HEK293 (cell line): ENCODE data around the gene TM9SF3.

Source experiments
- CTCF ChIA-PET: fragments of 350-600 bp; formaldehyde crosslinking; extraction: SDS; loops from one replicate; lab custom pipeline; 2021; ENCODE audit warnings: antibody characterized with exemption; lab: Yijun Ruan, JAX
- POLR2A ChIA-PET: fragments of 300-600 bp; formaldehyde crosslinking; extraction: SDS; loops from one replicate; lab custom pipeline; 2020; ENCODE audit warnings: antibody characterized with exemption, inconsistent platforms; lab: Yijun Ruan, JAX
- H3K27ac ChIP-seq: fragments of 200-500 bp; sonication (Bioruptor generic); 2 replicates; pipeline ENCODE4 v1.5.1; 2014; ENCODE audit warnings: low read depth, low read length, control low read depth, inconsistent platforms; ENCODE audit errors: extremely low read depth
- H3K36me3 ChIP-seq, 2 experiments: fragments of 200-500 bp in 1 of 2; sonication (Bioruptor generic) in 1 of 2; 1 replicate in 1 of 2; 2 replicates in 1 of 2; pipeline ENCODE4 v1.5.1; 2014 to 2017; ENCODE audit warnings: inconsistent platforms in 2 of 2, low read length in 2 of 2; ENCODE audit not compliant: control insufficient read depth in 2 of 2, insufficient read depth in 1 of 2
- H3K4me1 ChIP-seq: fragments of 200-500 bp; sonication (Bioruptor generic); 2 replicates; pipeline ENCODE4 v1.5.1; 2014; ENCODE audit warnings: mild to moderate bottlenecking, low read length, inconsistent platforms; ENCODE audit not compliant: control insufficient read depth, insufficient read depth
- H3K4me3 ChIP-seq: 2 replicates; pipeline ENCODE4 v1.5.1; 2011; ENCODE audit warnings: low read depth, mild to moderate bottlenecking, control low read depth, low read length, moderate library complexity
- H3K9me3 ChIP-seq: fragments of 200-500 bp; sonication (Bioruptor generic); 2 replicates; pipeline ENCODE4 v1.5.1; 2014; ENCODE audit warnings: low read depth, low read length, inconsistent platforms; ENCODE audit not compliant: control insufficient read depth, insufficient read depth
- GLI4 ChIP-seq: fragments of 450-650 bp; formaldehyde crosslinking; IDR thresholded peaks from 2 replicates; pipeline ENCODE4 v1.5.1; 2016; ENCODE audit warnings: missing biosample characterization, missing genetic modification characterization
- KLF8 ChIP-seq: fragments of 450-650 bp; formaldehyde crosslinking; IDR thresholded peaks from 2 replicates; pipeline ENCODE4 v1.5.1; 2016; ENCODE audit warnings: missing biosample characterization, missing genetic modification characterization
- MZF1 ChIP-seq: fragments of 450-650 bp; formaldehyde crosslinking; IDR thresholded peaks from 2 replicates; pipeline ENCODE4 v1.5.1; 2017; ENCODE audit warnings: missing biosample characterization, missing genetic modification characterization, borderline replicate concordance
- OSR2 ChIP-seq: fragments of 450-650 bp; formaldehyde crosslinking; IDR thresholded peaks from 2 replicates; pipeline ENCODE4 v1.5.1; 2016; ENCODE audit warnings: missing biosample characterization, missing genetic modification characterization
- YY2 ChIP-seq: fragments of 450-650 bp; formaldehyde crosslinking; IDR thresholded peaks from 2 replicates; pipeline ENCODE4 v1.5.1; 2016; ENCODE audit warnings: missing biosample characterization, missing genetic modification characterization
- ZBTB21 ChIP-seq: fragments of 450-650 bp; formaldehyde crosslinking; IDR thresholded peaks from 2 replicates; pipeline ENCODE4 v1.5.1; 2017; ENCODE audit warnings: missing biosample characterization, missing genetic modification characterization
- ZFHX2 ChIP-seq: fragments of 450-650 bp; formaldehyde crosslinking; conservative IDR thresholded peaks from 2 replicates; pipeline ENCODE4 v1.5.1; 2016; ENCODE audit warnings: missing biosample characterization, missing genetic modification characterization
- ZNF146 ChIP-seq: fragments of 450-650 bp; formaldehyde crosslinking; IDR thresholded peaks from 2 replicates; pipeline ENCODE4 v1.5.1; 2016; ENCODE audit warnings: missing biosample characterization, missing genetic modification characterization
- ZNF302 ChIP-seq: fragments of 450-650 bp; formaldehyde crosslinking; IDR thresholded peaks from 2 replicates; pipeline ENCODE4 v1.5.1; 2016; ENCODE audit warnings: missing biosample characterization, missing genetic modification characterization, low read depth
- ZNF366 ChIP-seq: fragments of 450-650 bp; formaldehyde crosslinking; conservative IDR thresholded peaks from 2 replicates; pipeline ENCODE4 v1.5.1; 2016; ENCODE audit warnings: missing biosample characterization, missing genetic modification characterization
- ZNF660 ChIP-seq: fragments of 450-650 bp; IDR thresholded peaks from 2 replicates; pipeline ENCODE4 v1.5.1; 2018; ENCODE audit warnings: missing biosample characterization, mild to moderate bottlenecking, missing genetic modification characterization
- ZNF677 ChIP-seq: fragments of 450-650 bp; IDR thresholded peaks from 2 replicates; pipeline ENCODE4 v1.5.0; 2018; ENCODE audit warnings: missing biosample characterization, mild to moderate bottlenecking, missing genetic modification characterization, moderate library complexity
- ZNF830 ChIP-seq: fragments of 450-650 bp; IDR thresholded peaks from 2 replicates; pipeline ENCODE4 v1.5.0; 2018; ENCODE audit warnings: missing biosample characterization, missing genetic modification characterization, low read depth, mild to moderate bottlenecking, moderate library complexity
- TF ChIP-seq, protein P1 (sequence below): IDR thresholded peaks from 2 replicates; pipeline ENCODE4 v1.6.1; 2011; ENCODE audit warnings: mild to moderate bottlenecking, low read depth, low read length, borderline replicate concordance
- TF ChIP-seq, protein P2 (sequence below): fragments of 450-650 bp; formaldehyde crosslinking; IDR thresholded peaks from 2 replicates; pipeline ENCODE4 v1.5.1; 2016; ENCODE audit warnings: missing biosample characterization, missing genetic modification characterization, borderline replicate concordance
- TF ChIP-seq, protein P3 (sequence below): fragments of 450-650 bp; formaldehyde crosslinking; IDR thresholded peaks from 2 replicates; pipeline ENCODE4 v1.5.1; 2016; ENCODE audit warnings: missing biosample characterization, missing genetic modification characterization
- TF ChIP-seq, protein P4 (sequence below): fragments of 450-650 bp; formaldehyde crosslinking; IDR thresholded peaks from 2 replicates; pipeline ENCODE4 v1.5.1; 2016; ENCODE audit warnings: missing biosample characterization, missing genetic modification characterization
- TF ChIP-seq, protein P5 (sequence below): fragments of 450-650 bp; formaldehyde crosslinking; IDR thresholded peaks from 2 replicates; pipeline ENCODE4 v1.5.1; 2016; ENCODE audit warnings: missing biosample characterization, missing genetic modification characterization
- TF ChIP-seq, protein P6 (sequence below): fragments of 450-650 bp; formaldehyde crosslinking; IDR thresholded peaks from 2 replicates; pipeline ENCODE4 v1.5.1; 2016; ENCODE audit warnings: missing biosample characterization, missing genetic modification characterization
- TF ChIP-seq, protein P7 (sequence below): fragments of 450-650 bp; formaldehyde crosslinking; IDR thresholded peaks from 2 replicates; pipeline ENCODE4 v1.5.1; 2016; ENCODE audit warnings: missing biosample characterization, missing genetic modification characterization

The TM9SF3 gene

DNA sequence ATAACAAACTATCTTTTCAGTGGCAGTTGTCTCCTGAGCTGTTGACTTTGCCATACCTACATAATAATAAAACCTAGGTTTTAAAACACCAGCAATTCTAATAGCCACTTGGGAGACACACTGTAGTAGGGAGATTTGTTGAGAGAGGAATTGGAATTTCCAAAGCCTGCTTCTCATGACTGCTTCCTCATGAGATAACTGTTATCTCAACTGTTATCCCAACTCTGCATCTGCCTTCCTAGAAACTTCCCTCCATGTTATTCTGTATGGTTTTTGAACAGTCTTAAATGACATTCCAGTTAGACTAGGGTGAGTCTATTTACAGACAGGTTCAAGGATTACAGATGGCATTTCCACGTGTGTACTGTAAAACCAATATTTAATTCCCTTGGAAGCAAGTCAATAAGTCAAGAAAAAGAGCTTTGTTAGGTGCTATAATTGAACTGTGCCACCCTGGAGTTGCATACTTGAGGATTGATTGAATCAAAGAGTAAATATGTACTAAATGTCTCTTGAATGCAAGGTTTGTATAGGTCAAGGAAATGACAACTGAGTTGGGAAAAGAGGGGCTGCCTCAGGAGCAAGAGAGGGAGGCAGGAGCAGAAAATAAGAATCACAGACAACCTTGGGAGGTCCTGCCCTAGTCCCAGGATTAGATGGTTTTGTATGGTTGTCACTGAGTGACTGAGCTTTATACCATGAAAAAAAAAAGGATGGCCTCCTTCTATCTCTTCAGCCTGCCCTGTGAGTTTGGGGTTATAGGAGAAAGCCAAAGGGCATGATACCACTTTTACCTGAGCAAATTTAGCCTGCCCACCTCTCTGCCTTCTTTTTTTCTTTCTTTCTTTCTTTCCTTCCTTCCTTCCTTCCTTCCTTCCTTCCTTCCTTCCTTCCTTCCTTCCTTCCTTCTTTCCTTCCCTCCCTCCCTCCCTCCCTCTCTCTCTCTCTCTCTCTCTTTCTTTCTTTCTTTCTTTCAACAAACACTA lies 9.9 kb upstream of the TM9SF3 start:
- CTCF ChIA-PET: interaction anchor here (0.6 kb wide), 2 partner anchors 44 to 446 kb away, joined by 3 to 5 read pairs; no protein-coding TSS in a partner anchor

DNA sequence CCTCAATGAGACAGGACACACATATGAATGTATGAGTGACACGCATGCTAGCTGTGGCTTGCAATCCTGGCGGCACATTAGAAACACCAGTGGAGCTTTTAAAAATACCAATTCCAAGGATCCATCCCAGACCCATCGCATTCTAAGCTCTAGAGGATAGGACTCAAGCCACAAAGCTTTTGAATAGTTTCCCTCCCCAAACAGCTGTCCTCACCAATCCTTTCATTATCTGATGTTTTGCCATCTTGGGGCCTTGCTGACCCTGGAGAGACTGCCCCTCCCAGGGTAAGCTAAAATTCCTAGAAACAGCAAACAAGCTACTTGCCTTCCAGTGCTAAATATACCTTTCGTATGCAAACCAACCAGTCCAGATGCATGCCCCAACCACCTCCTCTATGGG lies 8.9 kb upstream of the TM9SF3 start:
- H3K36me3 ChIP-seq: no peaks in the 10 kb centered on the region
- no peaks in the 10 kb centered on the region for H3K9me3 ChIP-seq
- CTCF ChIA-PET: interaction anchor here (0.5 kb wide), 1 partner anchor 11 kb away, joined by 3 read pairs; no protein-coding TSS in a partner anchor
- no peaks in the 10 kb centered on the region for H3K4me1 ChIP-seq
- POLR2A ChIA-PET: no interaction called here
- no peak overlapping the region for H3K4me3 ChIP-seq
- TF ChIP-seq, protein P1, sequence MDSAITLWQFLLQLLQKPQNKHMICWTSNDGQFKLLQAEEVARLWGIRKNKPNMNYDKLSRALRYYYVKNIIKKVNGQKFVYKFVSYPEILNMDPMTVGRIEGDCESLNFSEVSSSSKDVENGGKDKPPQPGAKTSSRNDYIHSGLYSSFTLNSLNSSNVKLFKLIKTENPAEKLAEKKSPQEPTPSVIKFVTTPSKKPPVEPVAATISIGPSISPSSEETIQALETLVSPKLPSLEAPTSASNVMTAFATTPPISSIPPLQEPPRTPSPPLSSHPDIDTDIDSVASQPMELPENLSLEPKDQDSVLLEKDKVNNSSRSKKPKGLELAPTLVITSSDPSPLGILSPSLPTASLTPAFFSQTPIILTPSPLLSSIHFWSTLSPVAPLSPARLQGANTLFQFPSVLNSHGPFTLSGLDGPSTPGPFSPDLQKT: no peak
- TF ChIP-seq, protein P2, sequence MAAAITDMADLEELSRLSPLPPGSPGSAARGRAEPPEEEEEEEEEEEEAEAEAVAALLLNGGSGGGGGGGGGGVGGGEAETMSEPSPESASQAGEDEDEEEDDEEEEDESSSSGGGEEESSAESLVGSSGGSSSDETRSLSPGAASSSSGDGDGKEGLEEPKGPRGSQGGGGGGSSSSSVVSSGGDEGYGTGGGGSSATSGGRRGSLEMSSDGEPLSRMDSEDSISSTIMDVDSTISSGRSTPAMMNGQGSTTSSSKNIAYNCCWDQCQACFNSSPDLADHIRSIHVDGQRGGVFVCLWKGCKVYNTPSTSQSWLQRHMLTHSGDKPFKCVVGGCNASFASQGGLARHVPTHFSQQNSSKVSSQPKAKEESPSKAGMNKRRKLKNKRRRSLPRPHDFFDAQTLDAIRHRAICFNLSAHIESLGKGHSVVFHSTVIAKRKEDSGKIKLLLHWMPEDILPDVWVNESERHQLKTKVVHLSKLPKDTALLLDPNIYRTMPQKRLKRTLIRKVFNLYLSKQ (tag by site-specific recombination): no peak
- TF ChIP-seq KLF8 (no peak), ZNF146 (tag by site-specific recombination) (no peak), ZNF660 (tag by site-specific recombination) (no peak), ZFHX2 (tag by site-specific recombination) (no peak), YY2 (tag by site-specific recombination) (no peak), ZNF830 (tag by site-specific recombination) (no peak), GLI4 (tag by site-specific recombination) (no peak), ZNF302 (tag by site-specific recombination) (no peak), ZBTB21 (tag by site-specific recombination) (no peak)
- TF ChIP-seq, protein P3, sequence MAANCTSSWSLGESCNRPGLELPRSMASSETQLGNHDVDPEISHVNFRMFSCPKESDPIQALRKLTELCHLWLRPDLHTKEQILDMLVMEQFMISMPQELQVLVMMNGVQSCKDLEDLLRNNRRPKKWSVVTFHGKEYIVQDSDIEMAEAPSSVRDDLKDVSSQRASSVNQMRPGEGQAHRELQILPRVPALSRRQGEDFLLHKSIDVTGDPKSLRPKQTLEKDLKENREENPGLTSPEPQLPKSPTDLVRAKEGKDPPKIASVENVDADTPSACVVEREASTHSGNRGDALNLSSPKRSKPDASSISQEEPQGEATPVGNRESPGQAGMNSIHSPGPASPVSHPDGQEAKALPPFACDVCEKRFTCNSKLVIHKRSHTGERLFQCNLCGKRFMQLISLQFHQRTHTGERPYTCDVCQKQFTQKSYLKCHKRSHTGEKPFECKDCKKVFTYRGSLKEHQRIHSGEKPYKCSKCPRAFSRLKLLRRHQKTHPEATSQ (tag by site-specific recombination): no peak
- TF ChIP-seq, protein P4, sequence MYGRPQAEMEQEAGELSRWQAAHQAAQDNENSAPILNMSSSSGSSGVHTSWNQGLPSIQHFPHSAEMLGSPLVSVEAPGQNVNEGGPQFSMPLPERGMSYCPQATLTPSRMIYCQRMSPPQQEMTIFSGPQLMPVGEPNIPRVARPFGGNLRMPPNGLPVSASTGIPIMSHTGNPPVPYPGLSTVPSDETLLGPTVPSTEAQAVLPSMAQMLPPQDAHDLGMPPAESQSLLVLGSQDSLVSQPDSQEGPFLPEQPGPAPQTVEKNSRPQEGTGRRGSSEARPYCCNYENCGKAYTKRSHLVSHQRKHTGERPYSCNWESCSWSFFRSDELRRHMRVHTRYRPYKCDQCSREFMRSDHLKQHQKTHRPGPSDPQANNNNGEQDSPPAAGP (tag by site-specific recombination): no peak
- TF ChIP-seq, protein P5, sequence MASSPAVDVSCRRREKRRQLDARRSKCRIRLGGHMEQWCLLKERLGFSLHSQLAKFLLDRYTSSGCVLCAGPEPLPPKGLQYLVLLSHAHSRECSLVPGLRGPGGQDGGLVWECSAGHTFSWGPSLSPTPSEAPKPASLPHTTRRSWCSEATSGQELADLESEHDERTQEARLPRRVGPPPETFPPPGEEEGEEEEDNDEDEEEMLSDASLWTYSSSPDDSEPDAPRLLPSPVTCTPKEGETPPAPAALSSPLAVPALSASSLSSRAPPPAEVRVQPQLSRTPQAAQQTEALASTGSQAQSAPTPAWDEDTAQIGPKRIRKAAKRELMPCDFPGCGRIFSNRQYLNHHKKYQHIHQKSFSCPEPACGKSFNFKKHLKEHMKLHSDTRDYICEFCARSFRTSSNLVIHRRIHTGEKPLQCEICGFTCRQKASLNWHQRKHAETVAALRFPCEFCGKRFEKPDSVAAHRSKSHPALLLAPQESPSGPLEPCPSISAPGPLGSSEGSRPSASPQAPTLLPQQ (tag by site-specific recombination): no peak
- TF ChIP-seq, protein P6, sequence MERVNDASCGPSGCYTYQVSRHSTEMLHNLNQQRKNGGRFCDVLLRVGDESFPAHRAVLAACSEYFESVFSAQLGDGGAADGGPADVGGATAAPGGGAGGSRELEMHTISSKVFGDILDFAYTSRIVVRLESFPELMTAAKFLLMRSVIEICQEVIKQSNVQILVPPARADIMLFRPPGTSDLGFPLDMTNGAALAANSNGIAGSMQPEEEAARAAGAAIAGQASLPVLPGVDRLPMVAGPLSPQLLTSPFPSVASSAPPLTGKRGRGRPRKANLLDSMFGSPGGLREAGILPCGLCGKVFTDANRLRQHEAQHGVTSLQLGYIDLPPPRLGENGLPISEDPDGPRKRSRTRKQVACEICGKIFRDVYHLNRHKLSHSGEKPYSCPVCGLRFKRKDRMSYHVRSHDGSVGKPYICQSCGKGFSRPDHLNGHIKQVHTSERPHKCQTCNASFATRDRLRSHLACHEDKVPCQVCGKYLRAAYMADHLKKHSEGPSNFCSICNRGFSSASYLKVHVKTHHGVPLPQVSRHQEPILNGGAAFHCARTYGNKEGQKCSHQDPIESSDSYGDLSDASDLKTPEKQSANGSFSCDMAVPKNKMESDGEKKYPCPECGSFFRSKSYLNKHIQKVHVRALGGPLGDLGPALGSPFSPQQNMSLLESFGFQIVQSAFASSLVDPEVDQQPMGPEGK (tag by site-specific recombination): no peak
- TF ChIP-seq, protein P7, sequence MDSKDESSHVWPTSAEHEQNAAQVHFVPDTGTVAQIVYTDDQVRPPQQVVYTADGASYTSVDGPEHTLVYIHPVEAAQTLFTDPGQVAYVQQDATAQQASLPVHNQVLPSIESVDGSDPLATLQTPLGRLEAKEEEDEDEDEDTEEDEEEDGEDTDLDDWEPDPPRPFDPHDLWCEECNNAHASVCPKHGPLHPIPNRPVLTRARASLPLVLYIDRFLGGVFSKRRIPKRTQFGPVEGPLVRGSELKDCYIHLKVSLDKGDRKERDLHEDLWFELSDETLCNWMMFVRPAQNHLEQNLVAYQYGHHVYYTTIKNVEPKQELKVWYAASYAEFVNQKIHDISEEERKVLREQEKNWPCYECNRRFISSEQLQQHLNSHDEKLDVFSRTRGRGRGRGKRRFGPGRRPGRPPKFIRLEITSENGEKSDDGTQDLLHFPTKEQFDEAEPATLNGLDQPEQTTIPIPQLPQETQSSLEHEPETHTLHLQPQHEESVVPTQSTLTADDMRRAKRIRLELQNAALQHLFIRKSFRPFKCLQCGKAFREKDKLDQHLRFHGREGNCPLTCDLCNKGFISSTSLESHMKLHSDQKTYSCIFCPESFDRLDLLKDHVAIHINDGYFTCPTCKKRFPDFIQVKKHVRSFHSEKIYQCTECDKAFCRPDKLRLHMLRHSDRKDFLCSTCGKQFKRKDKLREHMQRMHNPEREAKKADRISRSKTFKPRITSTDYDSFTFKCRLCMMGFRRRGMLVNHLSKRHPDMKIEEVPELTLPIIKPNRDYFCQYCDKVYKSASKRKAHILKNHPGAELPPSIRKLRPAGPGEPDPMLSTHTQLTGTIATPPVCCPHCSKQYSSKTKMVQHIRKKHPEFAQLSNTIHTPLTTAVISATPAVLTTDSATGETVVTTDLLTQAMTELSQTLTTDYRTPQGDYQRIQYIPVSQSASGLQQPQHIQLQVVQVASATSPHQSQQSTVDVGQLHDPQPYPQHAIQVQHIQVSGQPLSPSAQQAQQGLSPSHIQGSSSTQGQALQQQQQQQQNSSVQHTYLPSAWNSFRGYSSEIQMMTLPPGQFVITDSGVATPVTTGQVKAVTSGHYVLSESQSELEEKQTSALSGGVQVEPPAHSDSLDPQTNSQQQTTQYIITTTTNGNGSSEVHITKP (tag by site-specific recombination): no peak
- no peak overlapping the region for H3K27ac ChIP-seq

More for the DNA sequence above, 9.9 kb upstream of the TM9SF3 start:
- H3K9me3 ChIP-seq: no peaks in the 10 kb centered on the region
- TF ChIP-seq OSR2 (tag by site-specific recombination) (no peak), ZNF366 (tag by site-specific recombination) (peak; percentile 47), MZF1 (tag by site-specific recombination) (no peak), ZNF677 (no peak)
- no peaks in the 10 kb centered on the region for H3K36me3 ChIP-seq
- H3K4me1 ChIP-seq: no peaks in the 10 kb centered on the region
- no peak overlapping the region for H3K27ac ChIP-seq
- POLR2A ChIA-PET: no interaction called here
- H3K4me3 ChIP-seq: no peak overlapping the region
